GM12874 (cell line): ENCODE data around the gene PLA2G12A.

Source experiments
- TF ChIP-seq, protein P1 (sequence below): IDR thresholded peaks from 2 replicates; pipeline ENCODE4 v1.5.1; 2011; ENCODE audit warnings: low read depth, mild to moderate bottlenecking, control low read depth, low read length, moderate library complexity; ENCODE audit not compliant: insufficient read depth

Gene PLA2G12A

DNA sequence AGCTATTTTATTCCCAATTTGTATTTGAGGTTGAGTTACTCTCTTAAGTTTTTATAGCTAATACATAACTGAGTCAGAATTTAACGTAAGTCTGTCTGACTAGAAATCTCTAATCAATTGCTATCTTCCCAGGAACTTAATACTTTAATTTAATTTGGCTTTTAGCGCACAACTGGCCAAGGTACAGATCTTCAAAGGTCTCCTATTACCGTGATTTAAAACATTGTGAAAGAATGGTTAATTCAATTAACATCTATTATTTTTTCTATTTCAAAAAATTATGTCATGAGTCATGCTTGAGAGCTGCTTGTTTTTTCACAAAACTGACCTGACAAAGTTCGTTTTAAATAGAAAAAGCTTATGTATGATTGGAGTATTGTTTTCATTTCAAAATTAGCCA, 22.0 kb upstream of the PLA2G12A start:
- TF ChIP-seq, protein P1, sequence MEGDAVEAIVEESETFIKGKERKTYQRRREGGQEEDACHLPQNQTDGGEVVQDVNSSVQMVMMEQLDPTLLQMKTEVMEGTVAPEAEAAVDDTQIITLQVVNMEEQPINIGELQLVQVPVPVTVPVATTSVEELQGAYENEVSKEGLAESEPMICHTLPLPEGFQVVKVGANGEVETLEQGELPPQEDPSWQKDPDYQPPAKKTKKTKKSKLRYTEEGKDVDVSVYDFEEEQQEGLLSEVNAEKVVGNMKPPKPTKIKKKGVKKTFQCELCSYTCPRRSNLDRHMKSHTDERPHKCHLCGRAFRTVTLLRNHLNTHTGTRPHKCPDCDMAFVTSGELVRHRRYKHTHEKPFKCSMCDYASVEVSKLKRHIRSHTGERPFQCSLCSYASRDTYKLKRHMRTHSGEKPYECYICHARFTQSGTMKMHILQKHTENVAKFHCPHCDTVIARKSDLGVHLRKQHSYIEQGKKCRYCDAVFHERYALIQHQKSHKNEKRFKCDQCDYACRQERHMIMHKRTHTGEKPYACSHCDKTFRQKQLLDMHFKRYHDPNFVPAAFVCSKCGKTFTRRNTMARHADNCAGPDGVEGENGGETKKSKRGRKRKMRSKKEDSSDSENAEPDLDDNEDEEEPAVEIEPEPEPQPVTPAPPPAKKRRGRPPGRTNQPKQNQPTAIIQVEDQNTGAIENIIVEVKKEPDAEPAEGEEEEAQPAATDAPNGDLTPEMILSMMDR, result no peak

DNA sequence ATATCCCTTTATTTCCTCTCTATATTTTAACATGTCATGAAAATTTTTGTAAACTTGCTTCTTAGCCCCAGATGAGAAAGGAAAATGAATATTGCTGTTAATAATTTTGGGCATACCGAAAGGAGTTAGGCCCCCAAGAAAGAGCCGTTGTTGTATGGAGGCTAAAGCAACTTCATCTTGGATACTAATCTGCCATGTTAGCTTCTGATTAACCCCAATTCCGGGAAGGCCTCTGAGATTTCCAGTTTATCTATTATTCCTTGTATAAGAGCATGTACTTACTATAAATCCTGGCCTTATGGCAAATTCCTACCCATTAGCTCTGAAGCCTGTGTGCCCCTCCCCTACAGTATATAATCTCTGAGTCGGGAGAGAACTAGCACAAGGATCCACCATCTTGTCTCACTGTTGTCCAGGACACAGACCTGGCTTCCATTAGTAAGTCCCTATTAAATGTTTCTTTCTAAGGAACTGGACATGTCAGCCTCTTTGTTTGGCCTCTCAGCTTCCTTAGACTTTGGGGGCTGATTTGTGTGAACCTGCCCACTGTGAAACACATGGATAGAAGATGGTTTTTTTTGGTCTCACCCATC, 20.9 kb upstream of the PLA2G12A start:
- TF ChIP-seq, protein P1, result no peak

DNA sequence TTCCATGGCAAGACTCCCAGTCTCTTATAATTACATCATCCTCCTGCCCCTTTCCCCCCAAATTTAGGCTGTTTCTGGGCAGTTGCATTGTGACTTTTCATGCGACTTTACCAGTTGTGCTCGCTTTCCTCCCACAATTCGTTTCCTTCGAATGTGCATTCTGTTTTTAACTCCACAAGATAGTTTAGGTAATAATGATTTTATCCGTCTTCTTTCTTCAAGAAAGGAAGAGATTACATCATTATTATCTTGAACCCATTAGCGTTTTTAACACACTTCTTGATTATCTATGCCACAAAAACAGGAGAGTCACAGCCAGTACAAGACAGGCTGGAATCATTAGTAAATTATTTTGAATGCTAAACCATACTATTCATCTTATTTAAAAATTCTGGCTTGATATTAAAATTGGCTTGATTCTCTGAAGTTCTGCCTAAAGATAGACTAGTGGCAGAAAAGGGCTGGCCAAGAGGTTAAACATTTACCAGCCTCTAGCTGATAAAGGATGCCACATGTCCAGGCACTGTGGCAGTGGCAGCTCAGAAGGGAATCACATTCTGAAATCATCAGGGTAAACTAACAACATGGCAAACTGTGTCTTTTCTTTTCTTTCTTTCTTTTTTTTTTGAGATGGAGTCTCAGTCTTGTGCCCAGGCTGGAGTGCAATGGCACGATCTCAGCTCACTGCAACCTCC, 19.7 kb upstream of the PLA2G12A start:
- TF ChIP-seq, protein P1, result no peak

DNA sequence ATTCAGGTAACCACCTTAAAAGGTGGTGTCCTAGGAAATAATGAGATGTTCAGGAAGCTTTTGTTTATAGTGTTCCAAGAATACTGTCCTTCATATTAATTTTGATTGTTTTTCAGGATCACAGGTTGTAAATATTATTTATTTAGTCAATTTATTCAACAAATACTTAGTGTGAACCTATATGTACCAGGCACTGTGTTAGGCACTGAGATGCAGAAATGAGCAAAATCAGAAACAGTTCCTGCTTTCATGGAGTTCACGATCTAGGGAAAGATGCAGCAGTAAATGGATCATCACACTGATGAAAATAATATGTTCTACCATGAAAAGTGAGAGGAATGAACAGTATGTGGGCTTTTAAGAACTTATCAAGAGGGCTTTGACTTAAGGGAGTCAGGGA, 18.2 kb upstream of the PLA2G12A start:
- TF ChIP-seq, protein P1, result no peak

DNA sequence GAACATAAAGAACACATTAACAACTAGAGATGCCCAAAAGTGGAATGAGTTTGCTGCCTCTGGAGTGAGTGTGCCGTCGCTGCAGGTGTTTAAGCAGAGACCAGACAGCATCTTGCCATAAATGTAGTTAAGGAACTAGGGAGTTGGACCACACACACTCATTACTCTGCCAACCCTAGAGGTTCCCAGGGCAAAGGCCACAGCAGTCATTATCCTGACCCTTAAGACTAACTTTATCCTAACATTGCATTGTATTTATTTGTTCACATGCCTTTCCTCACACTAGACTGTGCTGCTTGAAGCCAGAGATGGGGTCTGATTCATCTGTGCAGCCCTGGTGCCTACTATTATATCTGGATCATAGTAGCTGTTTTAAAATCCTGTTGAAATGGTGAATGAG, 16.9 kb upstream of the PLA2G12A start:
- TF ChIP-seq, protein P1, result no peak

DNA sequence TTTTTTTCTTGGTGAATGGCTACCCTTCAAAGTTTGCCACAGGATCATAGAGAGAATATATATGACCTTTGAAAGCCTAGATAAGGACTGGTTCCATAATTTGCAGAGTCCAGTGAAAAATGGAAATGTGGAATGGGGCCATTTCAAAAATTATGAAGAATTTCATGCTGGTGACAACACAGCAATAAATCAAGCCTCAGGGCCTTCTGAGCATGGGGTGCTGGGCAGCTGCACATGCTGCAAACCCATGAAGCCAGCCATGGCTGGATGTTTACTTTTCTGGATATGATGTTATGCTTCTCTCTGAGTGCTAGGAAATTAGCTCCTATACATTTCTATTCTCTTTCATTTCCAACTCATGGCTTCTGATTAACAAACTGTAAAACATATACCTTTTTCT, 16.0 kb upstream of the PLA2G12A start:
- TF ChIP-seq, protein P1, result no peak

DNA sequence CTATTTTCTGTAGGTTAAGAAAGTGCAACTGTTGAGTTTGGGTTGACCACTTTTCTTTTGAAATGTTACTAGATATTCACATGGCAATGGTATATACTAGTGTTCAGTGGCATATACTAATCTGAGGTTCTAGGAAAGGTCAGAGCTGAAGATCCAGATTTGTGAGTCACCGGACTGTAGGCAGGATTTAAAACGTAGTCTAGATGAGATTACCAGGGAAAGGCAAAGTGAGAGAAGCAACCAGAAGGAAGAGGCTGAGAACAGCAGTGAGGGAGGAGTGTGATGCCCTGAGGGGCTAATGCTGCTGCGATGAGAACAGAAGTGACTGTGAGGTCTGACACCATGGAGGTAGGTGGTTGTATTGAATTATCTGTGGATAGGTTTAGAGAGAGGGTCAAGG, 9.7 kb upstream of the PLA2G12A start:
- TF ChIP-seq, protein P1, result no peak
